GM10248 (cell line): ENCODE results near the gene NFKB1.

Experiments used
- CTCF ChIA-PET: fragments of 300-600 bp; sonication (Branson Sonifier 250); formaldehyde crosslinking; extraction: SDS; loops from one replicate; lab custom pipeline; 2021; ENCODE audit warnings: antibody characterized with exemption; lab: Yijun Ruan, JAX
- POLR2A ChIA-PET: fragments of 350-650 bp; sonication (Branson Sonifier 250); formaldehyde crosslinking; extraction: SDS; loops from one replicate; lab custom pipeline; 2020; ENCODE audit warnings: antibody characterized with exemption; lab: Yijun Ruan, JAX
- DNase-seq: peaks from one replicate; pipeline ENCODE4 v3.0.0; 2012; ENCODE audit errors: extremely low spot score
- TF ChIP-seq, protein P1 (sequence below): IDR thresholded peaks from 2 replicates; pipeline ENCODE4 v1.5.1; 2012; ENCODE audit warnings: mild to moderate bottlenecking, low read depth; ENCODE audit errors: extremely low read depth, missing control alignments, control extremely low read depth

Gene NFKB1

DNA sequence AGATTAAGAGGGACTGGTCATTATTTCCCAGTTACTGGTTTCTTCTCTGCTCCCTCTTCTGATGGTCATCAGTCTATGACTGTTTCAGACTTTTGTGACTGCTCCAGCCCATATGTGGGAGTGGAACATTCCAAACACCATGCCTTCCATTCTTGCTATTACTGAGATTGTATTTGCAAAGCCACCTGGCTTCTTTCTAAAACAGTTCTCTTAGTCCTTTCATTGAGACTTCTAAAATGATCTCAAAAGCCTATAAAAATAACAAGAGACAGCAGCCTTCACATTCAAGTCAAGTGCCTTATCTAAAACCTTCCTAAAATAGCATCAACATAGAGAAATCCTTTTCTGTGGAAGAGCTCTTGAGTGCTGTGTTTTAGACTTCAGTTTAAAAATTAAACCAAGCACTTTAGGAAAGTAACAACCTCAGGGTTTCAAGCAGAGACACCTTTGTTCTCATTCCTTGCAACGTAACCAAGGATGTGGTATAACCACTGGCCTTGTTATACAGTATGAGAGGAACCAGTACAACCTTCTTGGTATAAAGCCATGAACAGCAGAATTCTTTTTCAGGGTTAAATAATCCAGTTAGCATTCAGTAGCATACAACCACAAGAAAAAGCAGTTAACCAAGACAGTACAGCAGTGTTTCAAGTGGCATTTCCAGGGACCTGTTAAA is 97.1 kb downstream of the NFKB1 start:
- POLR2A ChIA-PET = no interaction called here
- DNase-seq = no peak
- CTCF ChIA-PET = interaction anchor here (1.6 to 4.1 kb wide), 3 partner anchors 13 to 25 kb away, joined by 4 to 12 read pairs (median 5); no protein-coding TSS in a partner anchor
- TF ChIP-seq, protein P1, sequence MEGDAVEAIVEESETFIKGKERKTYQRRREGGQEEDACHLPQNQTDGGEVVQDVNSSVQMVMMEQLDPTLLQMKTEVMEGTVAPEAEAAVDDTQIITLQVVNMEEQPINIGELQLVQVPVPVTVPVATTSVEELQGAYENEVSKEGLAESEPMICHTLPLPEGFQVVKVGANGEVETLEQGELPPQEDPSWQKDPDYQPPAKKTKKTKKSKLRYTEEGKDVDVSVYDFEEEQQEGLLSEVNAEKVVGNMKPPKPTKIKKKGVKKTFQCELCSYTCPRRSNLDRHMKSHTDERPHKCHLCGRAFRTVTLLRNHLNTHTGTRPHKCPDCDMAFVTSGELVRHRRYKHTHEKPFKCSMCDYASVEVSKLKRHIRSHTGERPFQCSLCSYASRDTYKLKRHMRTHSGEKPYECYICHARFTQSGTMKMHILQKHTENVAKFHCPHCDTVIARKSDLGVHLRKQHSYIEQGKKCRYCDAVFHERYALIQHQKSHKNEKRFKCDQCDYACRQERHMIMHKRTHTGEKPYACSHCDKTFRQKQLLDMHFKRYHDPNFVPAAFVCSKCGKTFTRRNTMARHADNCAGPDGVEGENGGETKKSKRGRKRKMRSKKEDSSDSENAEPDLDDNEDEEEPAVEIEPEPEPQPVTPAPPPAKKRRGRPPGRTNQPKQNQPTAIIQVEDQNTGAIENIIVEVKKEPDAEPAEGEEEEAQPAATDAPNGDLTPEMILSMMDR = no peak

DNA sequence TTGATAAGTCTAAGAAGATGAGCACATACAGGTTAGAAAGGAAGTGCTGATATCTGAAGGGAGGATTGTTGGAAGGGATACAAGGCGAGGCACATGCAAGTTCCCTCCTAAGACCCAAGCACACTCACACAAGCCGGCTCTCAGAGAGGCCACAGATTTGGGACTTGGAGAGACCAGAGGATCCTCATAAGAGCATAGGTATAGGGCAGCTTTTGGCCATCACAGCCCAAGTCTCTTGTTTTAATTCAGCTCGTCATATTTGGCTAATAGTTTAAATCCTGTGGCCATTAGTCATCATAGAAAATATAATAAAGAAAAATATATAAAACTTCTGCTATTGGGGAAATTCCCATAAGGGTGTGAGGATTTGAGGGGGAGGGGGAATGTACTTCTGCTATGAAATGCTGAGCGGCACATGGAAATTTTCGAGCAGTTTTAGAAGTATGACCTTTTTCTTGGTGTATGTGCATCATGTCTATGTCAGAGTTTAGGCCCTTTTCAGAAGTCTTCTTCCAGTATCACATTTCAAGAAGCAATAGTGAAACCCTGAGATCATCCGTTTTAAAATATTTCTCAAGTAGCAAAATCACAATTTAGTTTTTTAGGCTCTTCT is 97.7 kb downstream of the NFKB1 start:
- DNase-seq = peak; percentile 41
- TF ChIP-seq, protein P1 = no peak
- ChIA-PET POLR2A (no interaction called here), CTCF (interaction anchor here (1.0 to 1.8 kb wide), 4 partner anchors 10 to 25 kb away, joined by 4 to 5 read pairs (median 4); no protein-coding TSS in a partner anchor)

DNA sequence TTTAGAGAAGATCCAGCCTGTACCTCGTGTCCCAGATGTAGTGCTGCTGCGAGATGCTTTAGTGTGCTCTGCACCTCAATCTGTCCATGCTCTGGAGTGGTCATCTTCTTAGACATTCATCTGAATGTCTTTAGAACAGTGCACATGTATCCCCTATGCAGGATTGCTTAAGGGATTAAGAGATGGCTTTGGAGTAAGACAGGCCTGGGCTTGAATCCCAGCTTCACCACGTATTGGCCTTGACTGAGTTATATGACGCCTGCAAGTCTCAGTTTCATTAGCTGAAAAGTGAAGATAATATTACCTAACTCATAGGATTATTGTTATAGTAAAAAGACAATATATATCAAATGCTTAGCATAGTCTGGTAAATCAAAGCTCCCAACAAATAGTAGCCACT is 98.3 kb downstream of the NFKB1 start:
- ChIA-PET CTCF (interaction anchor here (1.0 to 1.8 kb wide), 6 partner anchors 9 to 493 kb away, joined by 3 to 5 read pairs (median 4); no protein-coding TSS in a partner anchor), POLR2A (no interaction called here)
- no peak for DNase-seq
- TF ChIP-seq, protein P1 = no peak

DNA sequence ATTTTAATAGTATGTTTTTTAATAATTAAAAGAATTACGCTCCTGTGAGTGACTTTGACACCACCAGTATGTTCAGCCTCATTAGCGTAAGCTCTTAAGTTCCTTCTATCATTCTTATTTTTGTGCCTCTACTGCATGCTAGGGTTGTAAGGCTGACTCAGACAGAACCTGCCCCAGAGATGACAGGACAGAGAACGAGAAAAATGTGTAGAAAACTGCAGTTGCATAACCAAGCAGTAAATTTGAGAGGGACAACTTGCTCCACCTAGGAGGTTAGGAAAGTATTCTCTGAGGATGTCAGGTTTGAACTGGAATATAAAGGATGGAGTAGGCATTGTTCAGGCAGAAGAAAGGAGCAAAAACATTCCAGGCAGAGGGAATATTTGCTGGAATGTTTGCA is 98.7 kb downstream of the NFKB1 start:
- ChIA-PET POLR2A (no interaction called here), CTCF (interaction anchor here (0.9 to 1.8 kb wide), 7 partner anchors 9 to 492 kb away, joined by 3 to 5 read pairs (median 4); no protein-coding TSS in a partner anchor)
- TF ChIP-seq, protein P1 = no peak
- DNase-seq = no peak

DNA sequence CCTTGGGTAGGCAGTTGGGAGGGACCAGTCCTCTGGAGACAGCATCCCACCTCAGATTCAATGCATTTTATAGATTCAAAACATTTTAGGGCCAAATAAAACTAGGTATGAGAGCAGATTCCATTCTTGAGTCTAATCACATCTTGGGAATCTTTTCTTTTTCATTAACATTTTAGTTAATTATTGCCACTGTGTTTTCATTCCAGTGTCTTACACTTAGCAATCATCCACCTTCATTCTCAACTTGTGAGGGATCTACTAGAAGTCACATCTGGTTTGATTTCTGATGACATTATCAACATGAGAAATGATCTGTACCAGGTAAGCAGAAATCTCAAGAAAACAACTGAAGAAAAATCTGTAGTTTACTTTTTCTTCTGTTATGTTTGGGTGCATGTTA is 99.5 kb downstream of the NFKB1 start:
- ChIA-PET POLR2A (no interaction called here), CTCF (interaction anchor here (0.9 to 1.8 kb wide), 2 partner anchors 15 to 22 kb away, joined by 3 to 5 read pairs; no protein-coding TSS in a partner anchor)
- TF ChIP-seq, protein P1 = no peak
- no peak for DNase-seq

DNA sequence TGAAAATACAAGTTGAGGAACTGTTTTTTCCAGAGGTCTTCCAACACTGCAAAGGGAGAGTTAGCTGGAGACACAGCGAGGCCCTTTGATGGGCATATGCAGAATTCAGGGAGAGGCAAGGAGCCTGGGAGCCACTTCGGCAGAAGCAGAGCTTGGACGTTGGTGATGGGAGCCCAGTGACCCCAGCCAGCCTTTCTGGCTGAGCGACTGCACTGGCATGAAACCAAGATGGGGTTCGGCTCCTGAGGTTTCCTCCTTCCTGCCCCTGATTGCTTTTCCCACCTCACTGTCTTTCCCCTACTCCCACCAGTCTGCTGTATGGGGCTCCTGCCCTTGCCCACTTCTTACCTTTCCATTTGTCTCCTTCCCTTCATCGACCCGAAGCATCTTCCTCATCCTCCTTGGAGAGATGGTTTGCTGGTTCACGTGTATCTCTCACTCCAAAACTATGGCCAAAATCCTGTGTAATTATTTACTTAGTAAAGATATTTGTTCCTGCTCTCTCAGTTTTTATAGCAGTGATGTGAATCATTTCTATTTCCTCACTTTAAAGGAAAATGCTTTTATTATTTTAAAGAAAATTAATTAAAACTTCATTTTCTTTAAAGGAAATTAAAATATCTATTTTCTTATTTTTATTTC is 100.5 kb downstream of the NFKB1 start:
- DNase-seq = no peak
- ChIA-PET CTCF (no interaction called here), POLR2A (no interaction called here)
- TF ChIP-seq, protein P1 = no peak
